GM19035 (cell line): ENCODE results near the gene CAMTA1.

Source experiments
- ATAC-seq: cut with Tn5 transposase; IDR thresholded peaks from one replicate; pipeline ENCODE4 v1.9.1; 2021; ENCODE audit not compliant: unreplicated experiment

CAMTA1 gene

DNA sequence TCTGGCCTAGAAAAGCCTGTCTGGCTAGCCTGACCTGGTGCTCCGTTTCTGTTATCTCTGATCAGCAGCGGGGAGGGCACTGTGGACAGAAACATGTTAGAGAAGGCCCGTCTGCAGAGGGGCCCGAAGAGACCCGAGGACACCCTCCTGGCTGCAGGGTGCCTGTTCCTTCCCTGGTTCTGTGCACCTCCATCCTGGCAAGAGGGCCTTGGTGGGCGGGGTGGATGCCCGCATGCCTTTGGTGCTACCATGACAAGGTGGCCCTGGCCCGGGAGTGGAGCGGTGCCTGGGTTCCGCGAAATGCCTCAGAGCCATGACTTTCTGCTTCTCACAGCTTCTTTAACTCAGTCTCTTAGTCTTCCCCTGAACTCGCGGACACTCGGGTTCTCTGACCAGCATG lies 233.6 kb downstream of the CAMTA1 start:
- ATAC-seq: no peak

DNA sequence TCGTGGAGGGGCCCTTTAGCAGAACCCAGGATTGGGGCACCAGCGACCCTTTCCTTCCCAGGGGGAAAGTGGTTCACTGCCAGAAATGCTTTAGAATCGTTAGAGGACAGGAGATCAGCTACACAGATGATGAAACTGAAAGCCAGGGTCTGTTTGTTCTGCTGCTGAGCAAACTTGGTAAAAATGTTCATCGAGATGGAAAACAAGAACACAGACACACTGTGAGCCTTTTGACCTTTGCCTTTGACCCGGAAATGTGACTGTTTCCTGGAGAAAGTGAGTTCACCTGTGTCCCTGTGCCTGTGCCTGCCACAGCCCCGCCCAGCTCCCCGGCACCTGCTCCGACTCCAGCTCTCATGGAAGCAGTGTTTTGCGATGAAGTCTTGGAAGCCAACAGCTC lies 234.3 kb downstream of the CAMTA1 start:
- ATAC-seq: no peak

DNA sequence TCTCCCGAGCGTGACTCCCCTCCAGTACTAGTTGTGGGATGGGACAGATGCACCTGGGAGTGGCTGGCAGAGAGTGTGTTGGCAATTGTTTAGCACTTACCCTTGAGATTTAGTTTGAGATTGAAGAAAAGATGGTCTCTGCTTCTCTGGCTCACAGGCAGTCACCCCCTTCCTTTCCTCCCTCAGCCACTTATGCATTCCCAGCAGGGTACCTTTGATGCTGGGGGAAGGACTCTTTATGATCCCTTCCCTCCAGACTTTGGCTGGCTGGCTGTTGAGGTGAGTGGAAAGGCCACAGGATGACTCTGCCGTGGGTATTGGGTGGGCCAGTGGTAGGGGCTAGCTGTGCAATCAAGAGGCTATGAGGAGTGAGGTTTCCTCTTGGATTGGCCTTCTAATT lies 236.8 kb downstream of the CAMTA1 start:
- ATAC-seq: no peak

DNA sequence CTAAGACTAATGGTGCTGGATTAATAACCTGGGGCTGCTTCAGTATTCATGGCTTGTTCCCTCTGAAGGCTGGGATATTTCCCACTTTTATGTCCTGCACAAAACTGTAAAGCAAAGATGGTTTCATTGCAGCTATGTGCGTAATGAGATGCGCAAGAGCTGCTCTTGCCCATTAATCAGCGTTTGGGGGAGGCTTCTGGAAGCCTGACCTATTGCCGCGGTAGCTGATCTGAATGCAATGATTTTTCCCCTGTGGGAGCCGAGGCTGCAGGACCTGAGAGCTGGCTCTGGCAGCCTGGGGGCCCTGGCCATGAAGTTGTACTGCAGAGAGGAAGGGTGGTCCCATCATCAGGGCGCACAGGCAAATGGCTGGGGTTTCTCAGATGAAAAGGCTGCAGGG lies 239.8 kb downstream of the CAMTA1 start:
- no peak for ATAC-seq

DNA sequence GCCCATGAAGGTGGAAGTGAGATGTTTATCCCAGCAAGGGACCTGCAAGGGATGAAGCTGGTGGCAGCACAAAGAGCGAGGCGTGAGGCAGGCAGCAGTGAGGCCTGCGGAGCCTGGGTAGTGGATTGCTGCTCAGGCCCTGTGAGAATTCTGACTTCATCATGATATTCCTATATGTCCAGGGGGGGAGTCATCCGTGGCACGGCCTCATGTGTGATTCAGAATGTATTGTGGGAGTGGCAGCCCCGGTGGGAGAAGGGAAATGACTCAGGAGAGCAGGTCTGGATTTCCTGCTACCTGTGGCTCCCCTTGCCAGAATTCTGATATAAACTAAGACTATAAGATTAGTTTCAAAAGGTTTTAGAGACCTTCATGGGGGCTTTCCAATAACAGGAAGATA lies 240.9 kb downstream of the CAMTA1 start:
- ATAC-seq: no peak

DNA sequence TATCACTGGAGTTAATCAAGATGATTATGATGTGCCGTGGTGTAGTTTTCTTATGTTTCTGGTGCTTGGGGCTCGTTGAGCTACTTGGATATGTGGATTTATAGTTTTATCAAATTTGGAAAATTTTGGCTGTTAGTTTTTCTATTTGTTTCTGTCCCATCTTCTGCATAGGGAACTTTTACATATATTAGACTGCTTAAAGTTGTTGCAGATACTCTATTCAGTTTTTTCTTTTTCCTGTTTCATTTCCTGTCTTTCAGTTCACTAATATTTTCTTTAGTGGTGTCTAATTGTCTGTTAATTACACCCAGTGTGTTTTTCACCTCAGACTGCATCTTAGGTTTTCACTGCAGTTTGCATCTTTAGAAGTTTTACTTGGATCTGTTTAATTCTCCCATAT lies 247.7 kb downstream of the CAMTA1 start:
- no peak for ATAC-seq

DNA sequence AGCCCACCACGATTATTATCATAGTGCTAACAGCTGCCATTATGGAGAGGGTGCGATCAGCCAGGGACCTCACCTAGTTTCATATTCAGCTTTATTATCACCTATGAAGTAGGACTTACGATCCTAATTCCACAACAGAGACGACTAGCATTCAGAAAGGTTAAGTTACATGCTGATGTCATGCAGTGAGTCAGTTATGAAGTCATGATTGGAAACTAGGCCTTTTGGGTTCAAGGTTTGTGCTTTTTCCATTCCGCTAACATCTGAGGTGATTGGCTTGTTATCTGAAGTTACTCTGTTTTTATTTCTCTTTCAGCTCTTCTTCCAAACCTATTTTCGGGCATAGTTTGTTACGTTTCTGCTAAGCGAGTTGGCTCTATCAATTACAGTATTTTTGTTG lies 251.1 kb downstream of the CAMTA1 start:
- no peak for ATAC-seq

DNA sequence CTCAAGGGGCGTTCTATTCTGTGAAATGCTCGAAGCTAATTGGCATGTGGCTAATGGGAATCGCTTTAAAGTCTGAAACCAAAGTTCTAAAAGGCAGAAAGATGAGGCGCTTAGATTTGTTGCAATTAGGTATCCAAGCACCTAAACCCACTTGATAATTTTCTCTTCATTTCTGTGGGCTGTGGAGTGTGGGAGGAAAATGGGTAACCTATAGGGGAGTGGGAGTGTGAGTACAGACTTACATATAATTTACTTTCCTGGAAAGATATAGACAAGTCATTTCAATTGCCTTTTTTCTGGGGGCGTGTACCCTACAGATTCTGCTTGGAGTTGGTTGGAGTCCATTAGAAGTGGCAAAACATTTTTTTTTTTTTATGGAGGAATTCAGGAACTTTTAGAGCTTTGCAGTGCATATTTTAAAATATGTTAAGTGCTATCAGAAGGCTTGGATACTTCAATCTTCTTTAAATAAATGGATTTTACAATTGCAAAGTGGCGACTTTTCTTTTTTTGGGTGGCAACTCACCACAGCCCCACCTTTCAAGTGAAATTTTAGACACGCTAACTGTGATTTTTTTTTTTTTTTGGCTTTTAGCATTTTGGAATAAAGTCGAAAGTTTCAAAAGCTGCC lies 254.5 kb downstream of the CAMTA1 start:
- ATAC-seq: no peak

DNA sequence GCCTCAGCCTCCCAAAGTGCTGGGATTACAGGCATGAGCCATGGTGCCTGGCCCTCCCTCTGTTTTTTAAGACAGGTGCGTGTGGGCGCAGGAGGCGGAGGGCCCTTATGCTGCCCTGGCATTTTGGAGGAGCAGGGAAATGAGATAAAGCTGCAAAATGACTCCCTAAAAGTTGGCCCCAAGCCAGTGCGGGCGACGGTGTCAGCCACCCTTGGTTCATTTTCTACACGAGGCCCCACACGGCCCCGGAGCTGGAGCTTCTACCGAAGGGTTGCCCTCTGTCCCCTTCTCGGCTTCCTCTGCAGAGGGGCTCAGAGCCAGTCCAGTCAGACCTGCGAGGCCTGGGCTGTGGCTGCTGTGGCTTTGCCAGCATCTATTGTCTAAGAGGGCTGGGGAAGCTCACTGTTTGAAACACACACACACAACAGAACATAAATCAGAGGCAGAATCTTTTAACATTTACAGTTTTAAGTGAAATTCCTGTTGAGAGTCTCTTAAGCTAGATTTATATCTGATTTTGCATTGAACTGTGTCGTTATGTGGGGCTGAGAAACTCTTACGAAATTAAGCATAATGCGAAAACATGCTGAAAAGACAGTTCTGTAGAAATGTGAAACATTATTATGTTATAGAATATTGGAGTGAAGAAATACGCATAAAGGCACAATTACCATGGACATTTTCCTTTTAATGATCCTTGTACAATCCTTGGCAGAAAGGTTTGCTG lies 255.9 kb downstream of the CAMTA1 start:
- ATAC-seq: no peak

DNA sequence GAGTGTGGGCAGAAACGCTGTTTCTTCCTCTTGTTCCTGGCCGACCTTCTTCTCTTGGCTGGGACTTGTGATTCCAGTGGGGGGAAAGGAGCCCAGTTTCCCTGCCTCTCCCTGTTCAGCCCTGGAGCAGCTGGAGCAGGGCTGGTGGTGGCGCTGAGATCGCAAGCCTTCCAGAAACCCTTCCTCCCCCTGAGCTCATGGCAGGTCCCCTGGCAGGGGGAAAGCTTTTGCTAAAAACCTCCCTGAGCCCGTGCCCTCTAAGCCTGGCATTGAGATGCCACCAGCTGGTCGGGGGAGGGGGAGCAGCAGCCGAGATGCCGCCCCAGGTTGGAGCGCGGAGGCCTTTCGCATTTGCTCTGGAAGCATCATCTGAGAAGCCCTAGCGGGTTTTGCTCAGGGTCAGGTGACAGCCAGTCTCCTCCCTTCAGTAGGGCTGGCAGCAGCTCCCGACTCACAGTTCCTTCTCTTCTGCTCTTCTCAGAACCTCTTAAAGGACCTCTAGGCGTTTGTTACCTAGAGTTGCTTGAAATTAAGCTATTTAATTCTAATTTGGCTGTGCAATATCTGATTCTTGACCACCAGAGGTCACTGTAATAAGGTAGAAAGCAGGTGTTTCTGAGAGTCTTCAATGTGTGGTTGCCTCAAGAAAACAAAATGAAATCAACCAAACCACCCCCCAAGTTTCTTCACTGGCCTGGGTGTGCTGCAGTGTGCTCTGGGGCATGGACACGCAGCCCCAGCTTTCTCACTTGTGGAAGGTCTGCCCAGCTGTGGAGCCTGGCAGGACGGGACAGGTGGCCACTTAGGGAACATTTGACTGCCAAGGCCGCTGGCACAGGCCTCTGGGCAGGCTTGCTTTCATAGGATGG lies 257.3 kb downstream of the CAMTA1 start:
- no peak for ATAC-seq

DNA sequence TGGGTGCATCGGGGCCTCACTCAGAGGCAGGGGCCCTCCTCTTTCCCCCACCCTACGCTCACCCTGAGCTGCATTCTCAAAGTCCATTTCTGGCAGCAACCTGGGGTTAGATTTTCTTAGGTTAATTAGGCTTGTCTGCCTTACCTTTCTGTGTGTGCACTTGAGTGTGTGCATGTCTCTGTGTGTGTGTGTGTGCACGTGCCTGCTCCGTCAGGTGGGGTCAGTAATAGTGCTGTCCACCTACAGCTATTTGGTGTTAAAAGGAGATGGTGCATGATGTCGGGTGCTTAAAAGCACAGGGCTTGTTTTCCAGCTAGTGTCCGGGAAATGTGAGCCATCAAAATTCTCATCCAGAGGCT lies 257.9 kb downstream of the CAMTA1 start:
- no peak for ATAC-seq

DNA sequence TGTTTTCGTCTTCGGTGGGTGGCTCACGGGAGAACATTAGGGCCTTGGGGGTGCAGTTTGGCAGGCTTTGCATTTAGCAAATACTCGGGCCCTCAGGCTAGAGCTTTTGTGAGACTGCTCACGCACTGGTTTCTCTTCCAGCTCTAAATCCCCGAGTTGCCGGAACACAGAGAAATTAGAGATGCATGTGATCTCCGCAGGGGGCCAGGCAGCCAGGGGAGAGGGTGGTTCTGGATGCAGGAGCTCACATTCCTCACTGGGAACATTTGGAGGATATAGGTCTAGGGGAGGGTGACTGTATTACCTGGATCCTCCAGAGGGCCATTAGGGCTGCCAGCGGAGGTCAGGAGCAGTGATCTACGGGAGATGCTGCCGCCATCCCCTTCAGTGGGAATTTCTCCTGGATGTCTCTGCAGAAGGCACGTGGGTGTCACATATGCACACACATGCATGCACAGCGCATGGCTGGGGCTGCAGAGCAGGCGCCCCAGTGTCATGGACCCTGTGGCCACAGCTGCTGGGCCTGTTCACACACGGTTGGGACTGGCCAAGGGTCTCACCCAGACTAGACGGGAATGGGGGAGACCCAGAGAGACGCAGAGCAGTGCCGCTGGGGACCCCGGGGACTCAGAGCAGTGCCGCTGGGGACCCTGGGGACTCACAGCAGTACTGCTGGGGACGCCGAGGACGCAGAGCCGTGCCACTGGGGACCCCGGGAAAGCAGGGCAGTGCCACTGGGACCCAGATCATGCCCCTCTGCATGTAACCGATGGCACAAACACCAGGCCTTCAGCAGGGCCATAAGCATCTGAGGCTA lies 258.7 kb downstream of the CAMTA1 start:
- no peak for ATAC-seq

DNA sequence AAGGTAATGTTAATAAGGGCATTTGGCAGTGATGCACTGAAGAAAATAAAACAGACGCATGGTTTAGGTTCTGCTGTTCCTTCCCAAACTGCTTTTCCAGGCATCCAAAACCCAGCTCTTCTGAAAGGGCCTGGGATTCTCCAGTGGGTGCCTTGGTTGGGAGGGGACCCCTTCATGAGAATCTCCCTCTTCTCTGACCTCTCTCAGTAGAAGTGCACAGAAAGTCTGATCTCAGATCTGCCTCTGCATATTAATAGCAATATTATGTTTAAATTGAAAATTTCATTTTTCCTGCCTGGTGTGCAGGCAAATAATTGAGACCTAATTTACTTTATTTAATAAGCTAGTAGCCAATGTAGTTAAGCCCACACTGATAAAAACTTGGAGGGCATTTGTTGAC lies 260.6 kb downstream of the CAMTA1 start:
- no peak for ATAC-seq

DNA sequence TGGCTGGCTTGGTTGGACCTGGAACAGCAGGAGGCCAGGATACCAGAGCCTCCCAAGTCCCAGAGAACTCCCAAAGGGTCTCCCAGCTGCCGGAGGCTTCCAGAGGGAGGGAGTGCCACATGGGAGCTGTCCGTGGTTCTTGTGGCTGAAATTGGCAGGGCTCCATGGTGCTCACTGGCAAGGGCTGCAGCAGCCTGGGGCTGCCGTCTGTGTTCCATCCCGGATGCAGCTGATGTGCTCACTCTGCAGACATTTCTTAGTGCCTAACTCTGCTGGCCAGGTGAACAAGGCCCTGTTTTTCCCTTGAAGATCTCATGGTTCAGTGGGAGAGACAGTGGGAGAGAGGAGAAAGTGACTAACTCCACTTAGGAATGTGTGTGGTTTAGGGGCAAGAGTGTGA lies 261.1 kb downstream of the CAMTA1 start:
- ATAC-seq: no peak

DNA sequence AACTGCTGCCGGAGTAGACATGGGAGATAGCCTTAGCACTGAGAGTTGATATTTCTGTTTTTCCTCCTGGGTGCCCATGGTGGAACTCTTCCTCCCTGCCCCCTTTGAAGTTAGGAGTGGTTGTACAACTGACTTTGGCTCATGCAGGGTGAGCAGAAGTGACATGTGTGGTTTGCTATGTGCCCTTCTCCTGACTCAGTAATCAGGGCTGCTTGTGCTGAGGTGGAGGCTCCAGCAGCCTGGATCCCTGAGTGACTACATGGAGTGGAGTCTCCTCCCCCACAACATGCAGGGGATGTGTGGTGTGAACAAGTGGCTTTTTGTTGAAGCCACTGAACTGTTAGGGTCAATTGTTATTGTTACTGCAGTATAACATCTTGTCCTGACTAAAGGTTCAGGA lies 261.6 kb downstream of the CAMTA1 start:
- no peak for ATAC-seq

DNA sequence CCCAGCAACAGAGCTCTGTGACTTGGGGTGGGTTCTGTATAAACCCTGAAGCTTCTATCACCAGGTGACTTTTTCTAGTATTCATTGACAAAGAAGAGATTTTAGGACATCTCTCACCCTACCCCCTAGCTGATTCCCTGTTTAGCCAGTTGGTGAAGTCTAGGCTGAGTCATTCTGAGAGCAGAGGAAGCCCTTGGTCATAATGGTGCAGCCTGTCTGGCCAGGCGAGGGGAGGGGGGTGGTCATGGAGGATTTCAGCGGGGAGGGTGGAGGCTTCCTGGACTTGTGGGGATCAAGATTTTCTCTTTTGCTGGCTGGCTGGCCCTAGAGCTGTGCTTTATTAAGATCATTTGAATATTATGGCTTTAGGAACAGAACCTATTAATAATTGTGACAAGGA lies 262.6 kb downstream of the CAMTA1 start:
- ATAC-seq: no peak

DNA sequence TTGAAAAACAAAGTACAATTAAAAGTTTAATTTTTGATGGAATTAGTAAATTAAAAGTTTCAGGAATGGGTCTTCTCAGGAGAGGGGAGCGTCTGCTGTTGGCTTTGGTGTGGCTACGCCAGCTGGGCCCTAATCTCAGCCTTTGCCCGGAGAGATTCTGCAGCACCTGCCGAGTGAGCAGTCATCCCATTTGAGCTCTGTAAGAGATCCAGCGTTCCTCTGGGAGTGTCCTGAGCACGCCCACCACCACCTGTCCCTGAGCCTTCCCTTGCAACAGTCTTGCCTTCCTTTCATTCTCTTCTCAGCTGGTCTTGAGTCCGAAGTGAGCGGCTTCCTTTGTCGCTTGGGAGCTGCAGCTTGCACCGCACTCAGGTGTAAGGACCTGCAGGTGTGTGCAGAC lies 263.1 kb downstream of the CAMTA1 start:
- no peak for ATAC-seq

DNA sequence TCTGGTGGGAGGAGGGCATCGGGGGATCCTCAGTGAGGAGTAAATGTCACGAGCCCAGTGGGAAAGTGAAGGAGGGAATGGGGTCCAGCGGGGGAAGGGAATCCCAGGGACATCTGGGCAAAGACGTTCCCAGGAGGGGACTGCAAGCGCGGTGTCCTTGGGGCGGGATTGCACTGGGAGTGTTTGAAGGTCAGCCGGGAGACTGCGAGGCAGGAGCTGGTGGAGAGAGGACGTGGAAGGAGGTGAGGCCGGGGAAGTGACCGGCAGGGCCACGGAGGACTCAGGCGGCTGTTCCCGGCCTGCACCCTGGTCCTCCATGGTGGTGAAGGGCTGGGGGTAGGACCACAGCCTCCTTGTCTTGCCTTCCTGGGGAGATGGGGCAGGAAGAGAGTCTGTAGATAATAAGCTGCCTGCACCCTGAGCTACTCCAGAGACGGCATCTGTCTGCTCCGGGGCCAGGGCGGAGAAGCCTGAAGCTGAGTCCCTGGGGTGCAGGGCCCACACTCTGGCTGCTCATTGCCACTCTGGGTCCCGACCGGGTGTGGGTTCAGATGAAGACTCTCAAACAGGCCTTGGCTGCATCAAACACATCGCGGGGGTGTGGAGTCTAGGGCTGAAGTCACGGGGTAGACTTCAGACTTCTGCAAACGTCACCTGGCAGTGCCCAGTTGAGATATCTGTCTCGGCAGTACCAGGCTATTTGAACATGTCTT lies 264.8 kb downstream of the CAMTA1 start:
- ATAC-seq: no peak

DNA sequence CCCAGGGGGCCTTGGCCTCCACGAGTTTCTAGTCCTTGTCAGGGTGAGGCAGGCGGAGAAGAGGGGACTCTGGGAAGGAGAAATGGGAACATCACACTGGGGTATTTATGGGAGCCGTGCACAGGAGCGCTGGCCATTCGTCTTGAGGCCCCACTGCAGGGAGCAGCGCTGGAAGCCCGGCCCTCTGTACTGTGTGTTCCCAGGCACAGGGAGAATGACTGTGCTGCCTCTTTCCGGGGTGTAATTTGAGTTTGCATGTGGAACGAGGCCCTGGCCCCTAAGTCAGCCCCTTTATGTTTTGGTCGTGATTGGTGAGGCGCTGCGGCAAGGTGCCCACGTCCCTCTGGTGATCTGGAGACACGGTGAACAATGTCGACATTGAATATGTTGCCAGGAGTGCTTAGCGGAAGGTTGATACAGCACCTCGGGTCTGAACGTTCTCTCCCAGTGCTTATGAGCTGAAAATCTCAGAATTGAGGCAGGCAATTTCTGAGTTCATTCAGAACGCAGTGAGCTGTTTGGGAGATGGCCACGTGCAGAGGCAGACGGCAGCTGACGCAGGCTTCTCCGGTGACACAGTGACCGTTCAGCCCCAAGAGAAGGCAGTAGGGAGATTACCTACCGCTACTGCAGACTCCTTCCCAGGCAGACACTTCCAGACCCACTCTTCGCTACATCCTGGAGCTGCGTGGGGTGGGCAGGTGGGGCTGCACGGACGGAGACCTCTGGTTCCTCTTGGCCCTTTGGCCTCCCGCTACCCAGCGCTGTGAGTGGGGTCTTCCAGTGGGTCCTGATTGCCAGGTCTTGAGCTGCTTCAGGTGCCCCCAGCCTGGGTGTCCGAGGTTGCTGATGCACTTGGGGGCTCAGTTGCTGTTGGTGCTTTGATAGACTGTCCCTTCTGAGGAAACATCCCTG lies 265.8 kb downstream of the CAMTA1 start:
- no peak for ATAC-seq

DNA sequence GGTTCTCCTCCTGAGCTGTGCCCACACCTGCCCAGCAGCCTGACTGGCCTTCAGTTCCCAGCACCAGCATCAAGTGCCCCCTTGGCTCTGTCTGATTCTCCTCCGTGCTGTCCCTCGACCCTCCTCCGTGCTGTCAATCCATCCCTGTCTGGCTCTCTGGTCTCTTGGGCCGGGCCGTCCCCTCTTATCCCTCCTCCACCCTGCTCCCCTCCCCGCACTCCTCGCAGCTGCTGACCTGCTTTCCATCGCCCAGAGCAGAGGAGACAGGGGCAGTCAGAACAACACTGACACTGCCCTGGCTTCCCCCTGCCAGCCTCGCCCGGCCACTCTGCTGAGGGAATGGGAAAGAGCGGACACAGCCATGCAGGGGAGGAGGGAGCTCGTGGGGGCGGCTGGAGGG lies 267.4 kb downstream of the CAMTA1 start:
- no peak for ATAC-seq
